Measurements from ENCODE around the gene APLP2.

Gene APLP2

DNA sequence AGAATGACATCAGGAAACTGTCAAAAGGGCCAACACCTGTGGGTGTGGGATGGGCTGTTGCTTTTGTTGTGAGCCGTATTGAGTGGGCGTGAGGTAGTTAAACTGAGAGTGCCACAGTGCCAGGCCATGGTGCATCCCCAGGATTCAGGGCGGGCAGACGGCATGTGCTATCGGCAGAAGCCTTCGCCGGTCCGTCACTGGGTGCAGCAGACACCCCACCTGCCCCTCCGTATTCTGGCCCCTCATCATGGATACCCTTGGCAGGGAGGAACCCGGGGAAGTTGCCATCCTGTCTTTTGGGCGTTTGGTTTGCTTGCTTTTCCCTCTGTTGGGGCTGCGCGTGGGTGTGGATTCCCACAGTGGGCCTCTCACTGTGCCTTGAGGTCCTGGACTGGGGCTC, 117.4 kb downstream of the APLP2 start:
- TF ChIP-seq, protein P1, sequence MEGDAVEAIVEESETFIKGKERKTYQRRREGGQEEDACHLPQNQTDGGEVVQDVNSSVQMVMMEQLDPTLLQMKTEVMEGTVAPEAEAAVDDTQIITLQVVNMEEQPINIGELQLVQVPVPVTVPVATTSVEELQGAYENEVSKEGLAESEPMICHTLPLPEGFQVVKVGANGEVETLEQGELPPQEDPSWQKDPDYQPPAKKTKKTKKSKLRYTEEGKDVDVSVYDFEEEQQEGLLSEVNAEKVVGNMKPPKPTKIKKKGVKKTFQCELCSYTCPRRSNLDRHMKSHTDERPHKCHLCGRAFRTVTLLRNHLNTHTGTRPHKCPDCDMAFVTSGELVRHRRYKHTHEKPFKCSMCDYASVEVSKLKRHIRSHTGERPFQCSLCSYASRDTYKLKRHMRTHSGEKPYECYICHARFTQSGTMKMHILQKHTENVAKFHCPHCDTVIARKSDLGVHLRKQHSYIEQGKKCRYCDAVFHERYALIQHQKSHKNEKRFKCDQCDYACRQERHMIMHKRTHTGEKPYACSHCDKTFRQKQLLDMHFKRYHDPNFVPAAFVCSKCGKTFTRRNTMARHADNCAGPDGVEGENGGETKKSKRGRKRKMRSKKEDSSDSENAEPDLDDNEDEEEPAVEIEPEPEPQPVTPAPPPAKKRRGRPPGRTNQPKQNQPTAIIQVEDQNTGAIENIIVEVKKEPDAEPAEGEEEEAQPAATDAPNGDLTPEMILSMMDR (IDR thresholded peaks at IDR 0.05; ENCODE audit: control extremely low read depth, extremely low read depth, low read depth, missing control alignments), result no peak
- POLR2A ChIA-PET, result no interaction called here
- CTCF ChIA-PET, result no interaction called here
- no peak for DNase-seq (ENCODE audit: extremely low spot score)

DNA sequence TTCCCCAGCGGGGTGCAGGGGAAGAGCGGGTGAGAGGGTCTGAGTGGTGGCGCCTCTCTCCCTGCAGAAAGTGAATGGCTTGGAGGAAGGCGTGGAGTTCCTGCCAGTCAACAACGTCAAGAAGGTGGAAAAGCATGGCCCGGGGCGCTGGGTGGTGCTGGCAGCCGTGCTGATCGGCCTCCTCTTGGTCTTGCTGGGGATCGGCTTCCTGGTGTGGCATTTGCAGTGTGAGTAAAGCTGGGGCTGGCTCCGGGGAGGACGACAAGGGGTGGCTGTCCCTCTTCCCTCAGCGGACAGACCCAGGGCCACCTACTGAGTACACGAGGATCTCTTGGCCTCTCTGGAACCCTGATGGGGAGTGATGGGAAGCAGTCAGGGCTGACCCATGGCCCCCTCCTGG, 118.4 kb downstream of the APLP2 start:
- POLR2A ChIA-PET, result no interaction called here
- TF ChIP-seq, protein P1 (IDR thresholded peaks at IDR 0.05; ENCODE audit: control extremely low read depth, extremely low read depth, low read depth, missing control alignments), result no peak
- CTCF ChIA-PET, result no interaction called here
- no peak for DNase-seq (ENCODE audit: extremely low spot score)

DNA sequence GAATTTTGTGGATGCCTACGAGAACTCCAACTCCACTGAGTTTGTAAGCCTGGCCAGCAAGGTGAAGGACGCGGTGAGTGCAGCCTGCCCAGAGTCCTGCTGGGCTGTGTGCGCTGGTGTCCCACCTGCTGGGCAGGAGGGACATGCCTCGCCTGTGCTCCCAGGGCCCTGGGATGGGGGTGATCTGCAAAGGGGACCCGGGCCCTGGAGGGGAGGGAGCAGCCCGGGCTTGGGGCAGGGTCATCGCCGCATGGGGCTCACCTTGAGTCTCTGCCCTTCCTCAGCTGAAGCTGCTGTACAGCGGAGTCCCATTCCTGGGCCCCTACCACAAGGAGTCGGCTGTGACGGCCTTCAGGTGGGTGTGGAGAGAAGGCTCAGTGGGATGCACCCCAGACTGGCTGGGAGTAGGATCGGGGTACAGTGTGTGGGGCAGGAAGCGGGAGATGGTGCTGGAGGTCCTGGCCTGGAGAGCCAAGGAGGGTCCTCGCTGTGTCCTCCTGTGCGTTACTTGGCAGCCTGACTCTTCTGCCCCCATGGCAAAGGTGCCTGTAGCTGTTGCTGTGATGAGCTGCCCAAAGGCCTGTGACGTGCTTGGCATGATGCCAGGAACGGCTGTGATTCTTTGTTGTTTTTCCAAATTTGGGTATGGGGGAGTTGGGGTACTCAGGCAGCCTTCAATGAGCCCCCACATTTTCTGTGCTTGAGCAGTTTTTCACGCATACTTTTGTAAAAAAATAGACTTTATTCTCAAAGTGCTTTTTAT, 119.1 kb downstream of the APLP2 start:
- ChIA-PET CTCF (no interaction called here), POLR2A (no interaction called here)
- TF ChIP-seq, protein P1 (IDR thresholded peaks at IDR 0.05; ENCODE audit: control extremely low read depth, extremely low read depth, low read depth, missing control alignments), result no peak
- no peak for DNase-seq (ENCODE audit: extremely low spot score)

DNA sequence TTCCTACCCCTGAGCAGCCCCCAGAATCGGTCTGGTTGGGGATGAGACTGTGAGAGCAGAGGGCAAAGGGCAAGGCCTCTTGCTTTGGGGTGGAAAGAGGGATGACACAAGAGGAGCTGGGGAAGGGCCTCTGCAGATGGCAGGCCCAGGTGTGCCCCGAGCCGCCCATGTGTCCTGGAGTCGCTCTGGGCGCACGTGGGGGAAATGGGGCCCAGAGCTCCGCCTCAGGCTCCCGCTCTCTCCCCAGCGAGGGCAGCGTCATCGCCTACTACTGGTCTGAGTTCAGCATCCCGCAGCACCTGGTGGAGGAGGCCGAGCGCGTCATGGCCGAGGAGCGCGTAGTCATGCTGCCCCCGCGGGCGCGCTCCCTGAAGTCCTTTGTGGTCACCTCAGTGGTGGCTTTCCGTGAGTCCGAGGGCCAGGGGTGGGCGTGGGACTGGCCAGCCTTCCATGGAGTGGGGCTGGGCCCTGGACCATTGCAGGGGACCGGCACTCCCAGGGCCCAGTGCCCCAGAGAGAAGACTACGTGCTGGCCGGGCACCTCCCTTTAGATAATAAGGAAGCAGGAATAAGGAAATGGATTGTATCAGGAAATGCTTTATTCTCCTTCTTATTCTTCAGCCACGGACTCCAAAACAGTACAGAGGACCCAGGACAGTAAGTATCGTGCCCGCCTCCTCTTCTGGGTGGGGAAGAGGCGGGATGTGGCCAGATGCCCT, 120.0 kb downstream of the APLP2 start:
- TF ChIP-seq, protein P1 (IDR thresholded peaks at IDR 0.05; ENCODE audit: control extremely low read depth, extremely low read depth, low read depth, missing control alignments), result no peak
- ChIA-PET POLR2A (no interaction called here), CTCF (no interaction called here)
- DNase-seq (ENCODE audit: extremely low spot score), result no peak

DNA sequence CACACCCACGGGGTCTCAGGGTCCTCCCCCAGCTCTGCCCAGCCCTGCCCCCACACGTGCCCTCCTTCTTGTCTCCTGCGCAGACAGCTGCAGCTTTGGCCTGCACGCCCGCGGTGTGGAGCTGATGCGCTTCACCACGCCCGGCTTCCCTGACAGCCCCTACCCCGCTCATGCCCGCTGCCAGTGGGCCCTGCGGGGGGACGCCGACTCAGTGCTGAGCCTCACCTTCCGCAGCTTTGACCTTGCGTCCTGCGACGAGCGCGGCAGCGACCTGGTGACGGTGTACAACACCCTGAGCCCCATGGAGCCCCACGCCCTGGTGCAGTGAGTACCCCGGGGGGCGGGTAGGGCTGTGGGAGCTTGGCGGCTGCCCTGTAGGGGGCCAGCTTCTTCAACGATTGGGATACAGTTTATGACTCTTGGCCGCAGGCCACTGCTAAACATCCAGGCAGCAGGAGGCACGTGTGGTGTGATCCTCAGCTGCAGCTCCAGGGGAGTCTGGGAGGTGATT, 120.7 kb downstream of the APLP2 start:
- CTCF ChIA-PET, result interaction anchor here (0.9 kb wide), 1 partner anchor 22 kb away, joined by 3 read pairs; no protein-coding TSS in a partner anchor
- TF ChIP-seq, protein P1 (IDR thresholded peaks at IDR 0.05; ENCODE audit: control extremely low read depth, extremely low read depth, low read depth, missing control alignments), result no peak
- POLR2A ChIA-PET, result no interaction called here
- DNase-seq (ENCODE audit: extremely low spot score), result no peak

DNA sequence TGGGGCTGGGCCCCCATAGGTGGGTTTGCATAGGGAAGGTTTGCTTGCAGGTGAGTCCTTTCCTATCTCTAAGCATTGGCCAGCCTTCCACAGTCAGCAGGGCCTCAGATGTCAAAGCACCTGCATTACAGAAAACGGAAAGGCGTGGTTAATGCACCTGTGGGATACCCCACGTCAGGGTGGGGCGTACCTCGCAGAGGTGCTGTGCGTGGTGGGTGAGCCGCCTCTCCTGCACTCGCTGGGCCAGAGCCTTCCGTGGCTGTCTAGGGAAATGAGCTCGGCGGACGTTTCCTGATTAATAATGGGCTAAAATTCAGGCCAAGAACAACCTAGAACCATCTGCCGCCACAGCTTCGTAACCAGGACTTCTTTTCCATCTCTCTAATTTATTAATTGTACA, 122.2 kb downstream of the APLP2 start:
- TF ChIP-seq, protein P1 (IDR thresholded peaks at IDR 0.05; ENCODE audit: control extremely low read depth, extremely low read depth, low read depth, missing control alignments), result no peak
- ChIA-PET CTCF (interaction anchor here (1.4 kb wide), 1 partner anchor 9 kb away, joined by 3 read pairs; no protein-coding TSS in a partner anchor), POLR2A (no interaction called here)
- DNase-seq (ENCODE audit: extremely low spot score), result no peak

Data from GM10248 (cell line).